EL (cell line): Measurements from ENCODE around the gene PTPN12.
A peak's percentile ranks its signal among the peaks of the same experiment; 100 is the strongest.
"Not testable (repeated sequence)": the region's sequence is repeated elsewhere in the genome, so short reads cannot be mapped to it uniquely, and the experiment has no call there.

Source experiments
- DNase-seq: peaks from one replicate; pipeline ENCODE4 v3.0.0-alpha.2; 2016

Gene PTPN12

DNA sequence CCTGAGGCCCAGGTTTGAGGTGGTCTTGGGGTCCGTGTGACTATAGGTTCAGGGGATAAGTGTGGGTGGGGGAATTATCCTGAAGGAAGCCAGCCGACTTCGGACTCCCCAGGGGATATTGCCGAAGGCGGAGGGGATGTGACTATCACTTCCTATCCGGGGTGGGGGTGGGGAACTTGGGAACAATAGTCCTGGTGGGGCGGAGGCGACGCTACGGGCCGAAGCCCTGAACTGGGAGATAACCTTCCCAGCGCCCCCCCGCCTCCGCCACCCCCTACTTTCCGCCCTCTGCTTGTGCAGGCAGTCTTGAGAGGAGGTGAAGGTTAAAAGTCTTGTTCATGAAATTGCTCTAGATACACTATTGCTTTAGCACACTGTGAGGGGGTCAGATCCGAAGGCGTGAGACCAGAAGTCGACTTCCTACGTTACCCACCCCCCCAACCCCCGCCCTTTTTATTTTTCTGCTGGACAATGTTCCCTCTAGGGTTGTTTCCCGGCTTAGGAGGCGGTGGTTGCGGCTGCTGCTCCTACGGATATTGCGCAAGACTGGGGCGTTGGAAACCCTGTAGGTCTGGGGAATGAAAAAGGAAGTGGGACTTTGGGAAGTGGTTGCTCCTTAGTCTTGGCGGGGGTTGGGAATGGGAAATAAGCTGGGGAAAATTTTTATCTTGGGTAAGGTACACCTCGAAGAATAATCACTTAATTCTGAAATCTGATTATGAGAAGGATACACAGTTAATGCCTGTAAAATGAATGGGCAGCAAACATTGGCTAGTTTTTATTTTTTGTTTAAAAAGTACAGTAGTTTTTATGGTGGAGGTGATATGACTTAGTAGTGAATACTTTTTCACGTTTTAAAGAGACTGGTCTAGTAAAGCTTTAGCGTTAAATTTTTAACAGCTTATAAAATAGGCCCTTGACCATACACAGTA, 1.5 kb downstream of the PTPN12 start:
- peak; percentile 97 for DNase-seq

- DNase-seq, result no peak
These were observed 3.3 kb downstream of the PTPN12 start for GRCh38 chr7:77540402-77540822.

DNA sequence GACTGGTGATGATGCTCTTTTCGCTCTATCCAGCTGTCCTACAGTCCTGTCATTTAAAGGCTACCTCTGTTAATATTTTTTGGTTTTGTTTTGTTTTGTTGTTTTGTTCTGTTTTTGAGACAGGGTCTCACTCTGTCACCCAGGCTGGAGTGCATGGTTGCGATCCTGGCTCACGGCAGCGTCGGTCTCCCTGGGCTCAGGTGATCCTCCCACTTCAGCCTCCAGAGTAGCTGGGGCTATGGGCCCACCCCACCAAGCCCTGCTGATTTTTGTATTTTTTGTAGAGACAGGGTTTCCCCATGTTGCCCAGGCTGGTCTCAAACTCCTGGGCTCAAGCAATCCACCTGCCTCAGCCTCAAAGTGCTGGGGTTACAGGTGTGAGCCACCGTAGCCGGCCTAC, 3.9 kb downstream of the PTPN12 start:
- DNase-seq, result not testable (repeated sequence)

DNA sequence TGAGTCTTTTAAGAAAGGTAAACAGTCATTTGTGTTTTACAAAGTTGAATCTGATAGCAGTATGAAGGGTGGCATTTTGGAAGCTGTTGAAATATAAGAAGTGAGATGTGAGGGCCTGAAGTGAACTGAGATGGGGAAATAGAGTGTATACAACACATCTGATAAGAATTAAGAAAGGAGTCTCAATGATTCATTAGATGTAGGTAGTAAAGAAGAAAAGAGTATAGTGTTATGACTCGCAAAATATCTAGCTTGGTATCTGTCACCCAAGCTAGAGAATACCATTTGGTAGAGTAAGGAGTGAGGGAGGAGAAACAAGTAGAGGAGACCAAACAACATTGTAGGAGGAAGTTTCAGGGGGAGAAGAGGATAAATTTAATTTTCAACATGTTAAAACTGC, 5.3 kb downstream of the PTPN12 start:
- DNase-seq, result peak; percentile 33

DNA sequence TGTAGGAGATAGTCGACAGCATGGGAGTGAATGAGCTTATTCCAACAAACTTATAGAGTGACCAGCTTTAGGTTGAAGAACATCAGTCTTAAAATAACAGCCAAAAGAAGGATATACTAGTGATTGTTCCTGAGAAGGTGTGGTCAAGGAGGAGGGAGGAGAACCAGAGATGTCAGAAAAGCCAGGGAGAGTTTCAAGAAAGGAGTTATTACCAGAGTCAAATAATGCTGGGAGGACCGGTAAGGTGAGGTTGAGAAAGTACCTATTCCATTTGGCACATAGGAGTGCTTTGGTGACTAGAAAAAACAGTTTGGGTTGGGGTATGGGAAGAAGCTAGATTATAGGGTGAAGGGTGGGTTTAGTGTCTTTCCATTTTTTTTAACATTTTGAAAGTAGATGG, 5.8 kb downstream of the PTPN12 start:
- no peak for DNase-seq

DNA sequence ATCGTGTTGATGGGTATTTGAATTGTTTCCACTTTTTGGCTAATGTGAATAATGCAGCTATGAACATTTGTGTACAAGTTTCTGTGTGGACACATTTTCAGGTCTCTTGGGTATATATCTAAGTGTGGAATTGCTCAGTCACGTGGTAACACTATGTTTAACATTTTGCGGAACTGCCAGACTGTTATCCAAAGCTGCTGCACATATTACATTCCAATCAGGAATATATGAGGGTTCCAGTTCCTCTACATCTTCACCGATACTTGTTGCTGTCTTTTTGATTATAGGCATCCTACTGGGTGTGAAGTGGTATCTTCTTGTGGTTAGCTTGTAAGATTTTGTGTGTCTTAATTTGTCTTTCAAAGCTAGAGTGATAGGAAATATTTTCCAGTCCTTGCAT, 6.8 kb downstream of the PTPN12 start:
- DNase-seq, result no peak

GRCh38 chr7:77544518-77544917, 7.4 kb downstream of the PTPN12 start:
- DNase-seq, result no peak

GRCh38 chr7:77548206-77548605, 11.1 kb downstream of the PTPN12 start:
- DNase-seq, result no peak

- no peak for DNase-seq
These were observed 12.2 kb downstream of the PTPN12 start for GRCh38 chr7:77549106-77549870.

- DNase-seq, result peak; percentile 39
These were observed 13.5 kb downstream of the PTPN12 start for GRCh38 chr7:77550586-77550985.

DNA sequence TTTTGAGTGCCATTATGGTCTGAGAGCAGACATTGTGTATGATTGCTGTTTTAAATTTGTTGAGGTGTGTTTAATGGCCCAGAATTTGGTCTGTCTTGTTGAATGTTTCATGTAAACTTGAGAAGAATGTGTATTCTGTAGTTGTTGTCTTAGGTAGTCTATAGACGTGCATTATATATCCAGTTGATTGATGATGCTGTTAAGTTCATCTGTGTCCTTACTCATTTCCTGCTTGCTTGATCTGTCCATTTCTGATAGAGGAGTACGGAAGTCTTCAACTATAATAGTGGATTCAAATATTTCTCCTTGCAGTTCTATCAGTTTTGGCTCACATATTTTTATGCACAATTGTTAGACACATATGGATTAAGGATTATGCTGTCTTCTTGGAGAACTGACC, 16.0 kb downstream of the PTPN12 start:
- no peak for DNase-seq

GRCh38 chr7:77558284-77558967, 21.3 kb downstream of the PTPN12 start:
- DNase-seq, result no peak

- DNase-seq, result no peak
These were observed 24.3 kb downstream of the PTPN12 start for GRCh38 chr7:77561352-77561751.

DNA sequence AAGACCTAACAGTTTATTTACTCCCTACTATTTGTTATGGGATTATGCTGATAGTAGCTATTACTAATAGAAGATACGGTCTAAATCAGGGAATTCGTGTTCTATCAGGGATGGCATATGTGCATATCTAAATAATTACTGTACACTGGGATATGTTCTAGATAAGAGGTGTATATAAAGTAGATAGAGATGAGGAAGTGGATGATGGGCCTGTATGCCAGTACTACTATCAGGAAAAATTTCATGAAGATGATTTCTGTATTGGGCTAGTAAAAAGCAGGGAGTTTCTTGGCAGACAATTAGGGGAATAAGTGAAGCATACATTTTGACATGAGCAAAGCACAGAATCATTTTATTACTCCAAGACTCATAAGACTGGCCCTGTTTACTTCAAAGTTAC, 26.2 kb downstream of the PTPN12 start:
- no peak for DNase-seq

DNA sequence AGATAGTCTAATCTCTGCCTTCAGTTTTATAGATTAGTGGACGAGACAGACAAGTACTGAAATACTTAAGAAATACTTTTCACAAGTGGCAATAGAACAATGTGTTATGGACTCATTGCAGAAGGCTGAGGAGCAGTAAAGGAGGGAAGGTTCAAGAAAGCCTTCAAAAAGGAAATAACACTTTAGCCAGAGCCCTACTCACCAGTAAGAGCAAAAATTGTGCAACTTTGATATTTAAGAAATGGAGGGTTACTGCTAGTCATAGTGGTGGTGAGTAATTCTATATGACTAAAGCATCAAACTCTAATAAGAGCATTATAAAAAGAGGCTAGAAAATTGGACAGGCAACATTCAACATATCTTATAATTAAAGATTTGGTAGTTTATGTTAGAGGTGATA, 28.8 kb downstream of the PTPN12 start:
- DNase-seq, result peak; percentile 71

DNA sequence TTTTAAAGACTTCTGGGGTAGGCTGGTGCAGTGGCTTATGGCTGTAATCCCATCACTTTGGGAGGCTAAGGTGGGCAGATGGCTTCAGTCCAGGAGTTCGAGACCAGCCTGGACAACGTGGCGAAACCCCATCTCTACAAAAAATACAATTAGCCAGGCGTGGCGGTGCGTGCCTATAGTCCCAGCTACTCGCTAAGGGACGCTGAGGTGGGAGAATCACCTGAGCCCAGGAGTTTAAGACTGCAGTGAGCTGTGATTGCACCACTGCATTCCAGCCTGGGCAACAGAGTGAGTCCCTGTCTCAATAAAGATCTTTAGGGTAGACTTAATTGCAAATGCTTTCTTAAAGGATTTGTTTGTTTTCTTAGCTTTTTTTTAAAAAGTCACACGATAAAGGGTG, 29.3 kb downstream of the PTPN12 start:
- DNase-seq, result no peak

DNA sequence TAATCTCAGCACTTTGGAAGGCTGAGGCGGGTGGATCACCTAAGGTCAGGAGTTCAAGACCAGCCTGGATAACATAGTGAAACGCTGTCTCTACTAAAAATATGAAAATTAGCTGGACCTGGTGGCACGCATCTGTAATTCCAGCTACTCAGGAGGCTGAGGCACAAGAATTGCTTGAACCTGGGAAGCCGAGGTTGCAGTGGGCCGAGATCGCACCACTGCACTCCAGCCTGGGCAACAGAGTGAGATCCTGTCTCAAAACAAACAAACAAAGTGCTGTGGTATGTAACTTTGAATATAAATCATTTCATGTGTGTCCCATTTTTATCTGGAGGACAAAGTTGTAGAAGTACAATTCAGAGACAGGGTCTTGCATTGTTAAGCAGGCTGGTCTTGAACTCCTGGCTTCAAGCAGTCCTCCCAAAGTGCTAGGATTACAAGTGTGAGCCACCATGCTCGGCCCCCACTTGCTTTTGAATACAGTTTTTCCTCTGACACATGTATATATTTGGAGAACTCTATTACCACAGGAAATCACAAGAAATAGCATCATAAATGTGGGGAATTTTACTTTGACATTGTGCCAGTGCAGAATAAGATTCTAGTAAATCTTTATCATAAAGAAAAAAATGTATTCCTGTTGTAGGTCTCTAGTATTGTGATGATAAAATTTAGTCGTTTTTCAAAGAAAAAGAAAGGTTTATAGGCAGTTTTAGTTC, 32.6 kb downstream of the PTPN12 start:
- peak; percentile 40 for DNase-seq

GRCh38 chr7:77570330-77571011, 33.4 kb downstream of the PTPN12 start:
- DNase-seq, result peak; percentile 77

DNA sequence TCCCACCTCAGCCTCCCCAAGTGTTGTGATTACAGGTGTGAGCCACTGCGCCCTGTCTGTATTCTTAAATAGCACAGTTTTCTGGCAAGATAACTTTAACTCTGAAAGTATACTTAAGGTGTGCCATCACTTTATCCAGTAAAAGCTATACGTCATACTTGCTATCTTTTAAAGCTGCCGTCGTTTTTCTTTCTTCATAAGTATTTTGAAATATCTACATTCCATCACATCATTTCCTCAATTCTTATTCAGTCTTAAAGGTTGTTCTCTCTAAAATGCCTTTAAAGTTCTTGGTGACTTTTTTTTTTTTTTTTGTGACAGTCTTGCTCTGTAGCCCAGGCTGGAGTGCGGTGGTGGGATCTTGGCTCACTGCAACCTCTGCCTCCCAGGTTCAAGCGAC, 34.7 kb downstream of the PTPN12 start:
- no peak for DNase-seq

DNA sequence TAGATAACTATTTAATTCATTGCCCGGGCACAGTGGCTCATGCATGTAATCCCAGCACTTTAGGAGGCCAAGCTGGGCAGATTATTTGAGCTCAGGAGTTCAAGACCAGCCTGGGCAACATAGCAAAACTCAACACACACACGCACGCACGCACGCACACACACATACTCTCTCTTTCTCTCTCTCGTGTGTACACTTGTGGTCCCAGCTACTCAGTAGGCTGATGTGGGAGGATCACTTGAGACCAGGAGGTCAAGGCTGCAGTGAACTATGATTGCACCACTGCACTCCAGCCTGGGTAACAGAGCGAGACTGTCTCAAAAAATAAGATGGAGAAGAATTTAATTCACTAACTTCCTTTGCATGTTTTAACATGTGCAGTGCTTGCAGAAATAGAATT, 38.1 kb downstream of the PTPN12 start:
- no peak for DNase-seq

GRCh38 chr7:77576856-77577255, 39.8 kb downstream of the PTPN12 start:
- no peak for DNase-seq

DNA sequence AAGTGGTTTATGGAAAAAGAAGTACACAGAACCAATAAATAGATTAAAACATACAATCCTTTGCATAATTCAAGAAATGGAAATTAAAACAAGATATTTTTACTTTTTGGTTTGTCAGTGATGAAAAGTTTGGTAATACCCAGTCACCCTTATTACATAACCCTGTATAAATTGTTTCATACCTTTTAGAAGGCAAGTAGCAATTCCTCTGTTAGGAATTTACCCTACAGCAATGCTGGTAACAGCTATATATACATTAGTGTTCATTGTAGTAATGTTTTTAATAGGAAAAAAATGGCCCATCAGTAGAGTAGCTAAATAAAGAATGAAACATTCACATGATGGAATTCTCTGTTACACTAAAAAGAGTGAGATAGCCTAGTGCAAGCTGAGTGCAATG, 42.7 kb downstream of the PTPN12 start:
- DNase-seq, result no peak
